Bronchial epithelial cell (primary cell): ENCODE results near the gene ATAD2B. TPM values are rescaled to one million over a fixed set of nuclear protein-coding genes. Genes with fewer than 3 reads are reported as not detected.
A peak's percentile ranks its signal among the peaks of the same experiment; 100 is the strongest.

ENCODE experiments used
- DNase-seq: peaks from one replicate; pipeline ENCODE4 v3.0.0-alpha.2; 2010; ENCODE audit warnings: low read depth
- FAIRE-seq: peaks from 2 replicates; lab custom pipeline; 2011; peaks lifted over from hg19 to GRCh38; lab: Jason Lieb, UNC
- H3K27me3 ChIP-seq: 2 replicates; pipeline ENCODE4 v1.5.1; 2011; ENCODE audit warnings: low read length; ENCODE audit not compliant: control insufficient read depth, insufficient read depth
- H3K36me3 ChIP-seq: 2 replicates; pipeline ENCODE4 v1.5.1; 2011; ENCODE audit warnings: low read length; ENCODE audit not compliant: control insufficient read depth, insufficient read depth
- H3K4me3 ChIP-seq: 2 replicates; pipeline ENCODE4 v1.5.1; 2011; ENCODE audit warnings: mild to moderate bottlenecking, low read depth, low read length, control low read depth
- CTCF ChIP-seq: IDR thresholded peaks from 2 replicates; pipeline ENCODE4 v1.5.1; 2011; ENCODE audit warnings: mild to moderate bottlenecking, moderate library complexity, low read length, control low read depth, inconsistent platforms; ENCODE audit not compliant: insufficient read depth, severe bottlenecking
- total RNA-seq: library from RNA; depleted of rRNA; stranded (reverse); fragments of >200 nt; gene quantifications from 2 replicates; pipeline ENCODE4 v1.2.1, GENCODE V29; 2014

The ATAD2B gene
- total RNA-seq, 1 donor from 2014 or later = 8.7 TPM

- TF ChIP-seq CTCF = no peak
- Histone ChIP-seq H3K4me3 (no peak overlapping the region), H3K27me3 (no peaks in the 10 kb centered on the region), H3K36me3 (peaks cover 2% of the 10 kb centered on the region)
- DNase-seq (peak; percentile 76), FAIRE-seq (no peak)
These were observed 120.7 kb downstream of the ATAD2B start for GRCh38 chr2:23806201-23806600.

GRCh38 chr2:23803965-23804542 lies 122.9 kb downstream of the ATAD2B start:
- peak; percentile 47 for TF ChIP-seq CTCF
- peak; percentile 47 for DNase-seq
- no peaks in the 10 kb centered on the region for H3K36me3 ChIP-seq
- H3K4me3 ChIP-seq = no peak overlapping the region
- no peaks in the 10 kb centered on the region for H3K27me3 ChIP-seq
- no peak for FAIRE-seq

GRCh38 chr2:23803264-23803964 lies 123.5 kb downstream of the ATAD2B start:
- DNase-seq (peak; percentile 86), FAIRE-seq (no peak)
- H3K4me3 ChIP-seq = no peak overlapping the region
- H3K36me3 ChIP-seq = no peaks in the 10 kb centered on the region
- TF ChIP-seq CTCF = no peak
- H3K27me3 ChIP-seq = no peaks in the 10 kb centered on the region

GRCh38 chr2:23801396-23801795 lies 125.5 kb downstream of the ATAD2B start:
- H3K27me3 ChIP-seq = no peaks in the 10 kb centered on the region
- no peaks in the 10 kb centered on the region for H3K36me3 ChIP-seq
- no peak overlapping the region for H3K4me3 ChIP-seq
- FAIRE-seq (no peak), DNase-seq (peak; percentile 54)
- no peak for TF ChIP-seq CTCF

- FAIRE-seq = no peak
- TF ChIP-seq CTCF = no peak
- H3K36me3 ChIP-seq = no peaks in the 10 kb centered on the region
- H3K27me3 ChIP-seq = no peaks in the 10 kb centered on the region
- no peak for DNase-seq
- H3K4me3 ChIP-seq = no peak overlapping the region
These were observed 132.7 kb downstream of the ATAD2B start for GRCh38 chr2:23794234-23794633.

- Histone ChIP-seq H3K36me3 (no peaks in the 10 kb centered on the region), H3K4me3 (no peak overlapping the region), H3K27me3 (no peaks in the 10 kb centered on the region)
- FAIRE-seq (no peak), DNase-seq (no peak)
- TF ChIP-seq CTCF = no peak
These were observed 133.4 kb downstream of the ATAD2B start for GRCh38 chr2:23793476-23793875.
